ENCODE measurements around the gene KRTAP10-7. TPM values are rescaled to one million over a fixed set of nuclear protein-coding genes. Genes with fewer than 3 reads are reported as not detected.

The KRTAP10-7 gene
- total and polyA plus RNA-seq, 2 of the 13 experiments (the other 11 are each of a cell fraction or from before 2014, with no cell fraction given) = not detected

DNA sequence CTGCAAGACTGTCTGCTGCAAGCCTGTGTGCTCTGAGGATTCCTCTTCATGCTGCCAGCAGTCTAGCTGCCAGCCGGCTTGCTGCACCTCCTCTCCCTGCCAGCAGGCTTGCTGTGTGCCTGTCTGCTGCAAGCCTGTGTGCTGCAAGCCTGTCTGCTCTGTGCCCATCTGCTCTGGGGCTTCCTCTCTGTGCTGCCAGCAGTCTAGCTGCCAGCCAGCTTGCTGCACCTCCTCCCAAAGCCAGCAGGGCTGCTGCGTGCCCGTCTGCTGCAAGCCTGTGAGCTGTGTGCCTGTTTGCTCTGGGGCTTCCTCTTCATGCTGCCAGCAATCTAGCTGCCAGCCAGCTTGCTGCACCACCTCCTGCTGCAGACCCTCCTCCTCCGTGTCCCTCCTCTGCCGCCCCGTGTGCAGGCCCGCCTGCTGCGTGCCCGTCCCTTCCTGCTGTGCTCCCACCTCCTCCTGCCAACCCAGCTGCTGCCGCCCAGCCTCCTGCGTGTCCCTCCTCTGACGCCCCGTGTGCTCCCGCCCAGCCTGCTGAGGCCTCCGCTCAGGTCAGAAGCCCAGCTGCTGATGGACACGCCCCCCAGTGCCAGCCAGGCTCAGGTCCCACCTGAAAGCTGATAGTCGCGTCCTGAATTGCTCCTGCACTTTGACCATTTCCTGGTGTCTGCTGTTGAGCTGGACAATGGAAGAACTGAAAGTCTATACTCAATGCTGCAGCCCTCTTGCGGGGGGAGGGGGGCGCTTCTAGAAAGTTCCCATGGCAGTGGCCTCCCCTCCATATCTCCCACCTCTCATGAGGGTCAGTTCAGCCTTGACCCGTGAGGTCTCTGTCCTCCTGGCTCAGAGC lies 25.7 kb upstream of the KRTAP10-7 start (continued):
- TF ChIP-seq, protein P1, sequence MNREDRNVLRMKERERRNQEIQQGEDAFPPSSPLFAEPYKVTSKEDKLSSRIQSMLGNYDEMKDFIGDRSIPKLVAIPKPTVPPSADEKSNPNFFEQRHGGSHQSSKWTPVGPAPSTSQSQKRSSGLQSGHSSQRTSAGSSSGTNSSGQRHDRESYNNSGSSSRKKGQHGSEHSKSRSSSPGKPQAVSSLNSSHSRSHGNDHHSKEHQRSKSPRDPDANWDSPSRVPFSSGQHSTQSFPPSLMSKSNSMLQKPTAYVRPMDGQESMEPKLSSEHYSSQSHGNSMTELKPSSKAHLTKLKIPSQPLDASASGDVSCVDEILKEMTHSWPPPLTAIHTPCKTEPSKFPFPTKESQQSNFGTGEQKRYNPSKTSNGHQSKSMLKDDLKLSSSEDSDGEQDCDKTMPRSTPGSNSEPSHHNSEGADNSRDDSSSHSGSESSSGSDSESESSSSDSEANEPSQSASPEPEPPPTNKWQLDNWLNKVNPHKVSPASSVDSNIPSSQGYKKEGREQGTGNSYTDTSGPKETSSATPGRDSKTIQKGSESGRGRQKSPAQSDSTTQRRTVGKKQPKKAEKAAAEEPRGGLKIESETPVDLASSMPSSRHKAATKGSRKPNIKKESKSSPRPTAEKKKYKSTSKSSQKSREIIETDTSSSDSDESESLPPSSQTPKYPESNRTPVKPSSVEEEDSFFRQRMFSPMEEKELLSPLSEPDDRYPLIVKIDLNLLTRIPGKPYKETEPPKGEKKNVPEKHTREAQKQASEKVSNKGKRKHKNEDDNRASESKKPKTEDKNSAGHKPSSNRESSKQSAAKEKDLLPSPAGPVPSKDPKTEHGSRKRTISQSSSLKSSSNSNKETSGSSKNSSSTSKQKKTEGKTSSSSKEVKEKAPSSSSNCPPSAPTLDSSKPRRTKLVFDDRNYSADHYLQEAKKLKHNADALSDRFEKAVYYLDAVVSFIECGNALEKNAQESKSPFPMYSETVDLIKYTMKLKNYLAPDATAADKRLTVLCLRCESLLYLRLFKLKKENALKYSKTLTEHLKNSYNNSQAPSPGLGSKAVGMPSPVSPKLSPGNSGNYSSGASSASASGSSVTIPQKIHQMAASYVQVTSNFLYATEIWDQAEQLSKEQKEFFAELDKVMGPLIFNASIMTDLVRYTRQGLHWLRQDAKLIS (CRISPR knock-in tag; IDR thresholded peaks at IDR 0.05) = no peak
- TF ChIP-seq, protein P2, sequence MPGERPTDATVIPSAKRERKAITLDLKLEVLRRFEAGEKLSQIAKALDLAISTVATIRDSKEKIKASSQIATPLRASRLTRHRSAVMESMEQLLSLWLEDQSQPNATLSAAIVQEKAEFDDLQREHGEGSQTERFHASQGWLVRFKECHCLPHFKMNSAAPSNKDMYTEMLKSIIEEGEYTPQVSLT (CRISPR knock-in tag; IDR thresholded peaks at IDR 0.05; ENCODE audit: borderline replicate concordance, low read depth) = no peak
- TF ChIP-seq MBD4 (IDR thresholded peaks at IDR 0.05; ENCODE audit: borderline replicate concordance, low read length) (no peak), ZFP36L2 (CRISPR knock-in tag; IDR thresholded peaks at IDR 0.05) (no peak), GLI4 (CRISPR knock-in tag; IDR thresholded peaks at IDR 0.05; ENCODE audit: borderline replicate concordance) (0 out of 2 replicates have a peak, but pooled peaks have one; percentile 57), ZSCAN31 (CRISPR knock-in tag; IDR thresholded peaks at IDR 0.05; ENCODE audit: low read depth) (no peak), ZMYM4 (CRISPR knock-in tag; IDR thresholded peaks at IDR 0.05) (peak; percentile 82), ZNF564 (CRISPR knock-in tag; IDR thresholded peaks at IDR 0.05) (peak; percentile 46; the same call in 1 of the 2 replicates), ZNF34 (CRISPR knock-in tag; IDR thresholded peaks at IDR 0.05; ENCODE audit: borderline replicate concordance) (no peak), ZNF263 (CRISPR knock-in tag; IDR thresholded peaks at IDR 0.05) (peak; percentile 99), PPARG (CRISPR knock-in tag; conservative IDR thresholded peaks at IDR 0.05) (no peak), FOXM1 (CRISPR knock-in tag; IDR thresholded peaks at IDR 0.05) (no peak), KDM1A (CRISPR knock-in tag; IDR thresholded peaks at IDR 0.05) (peak; percentile 47; the same call in 1 of the 2 replicates), NCOA2 (CRISPR knock-in tag; IDR thresholded peaks at IDR 0.05) (no peak), ZBTB3 (CRISPR knock-in tag; IDR thresholded peaks at IDR 0.05; ENCODE audit: borderline replicate concordance, low read depth) (no peak), MIXL1 (CRISPR knock-in tag; IDR thresholded peaks at IDR 0.05) (peak; percentile 24; the same call in 1 of the 2 replicates), SIN3A (IDR thresholded peaks at IDR 0.05; ENCODE audit: borderline replicate concordance, low read depth, low read length) (peak; percentile 64; the same call in 1 of the 2 replicates), THYN1 (CRISPR knock-in tag; IDR thresholded peaks at IDR 0.05; ENCODE audit: borderline replicate concordance, low read depth) (no peak), HOXD1 (CRISPR knock-in tag; IDR thresholded peaks at IDR 0.05) (no peak), ATF7 (IDR thresholded peaks at IDR 0.05) (no peak), ATF7 (CRISPR knock-in tag; IDR thresholded peaks at IDR 0.05) (no peak)
- TF ChIP-seq, protein P3, sequence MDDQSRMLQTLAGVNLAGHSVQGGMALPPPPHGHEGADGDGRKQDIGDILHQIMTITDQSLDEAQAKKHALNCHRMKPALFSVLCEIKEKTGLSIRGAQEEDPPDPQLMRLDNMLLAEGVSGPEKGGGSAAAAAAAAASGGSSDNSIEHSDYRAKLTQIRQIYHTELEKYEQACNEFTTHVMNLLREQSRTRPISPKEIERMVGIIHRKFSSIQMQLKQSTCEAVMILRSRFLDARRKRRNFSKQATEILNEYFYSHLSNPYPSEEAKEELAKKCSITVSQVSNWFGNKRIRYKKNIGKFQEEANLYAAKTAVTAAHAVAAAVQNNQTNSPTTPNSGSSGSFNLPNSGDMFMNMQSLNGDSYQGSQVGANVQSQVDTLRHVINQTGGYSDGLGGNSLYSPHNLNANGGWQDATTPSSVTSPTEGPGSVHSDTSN (CRISPR knock-in tag; IDR thresholded peaks at IDR 0.05; ENCODE audit: borderline replicate concordance) = no peak
- TF ChIP-seq, protein P4, sequence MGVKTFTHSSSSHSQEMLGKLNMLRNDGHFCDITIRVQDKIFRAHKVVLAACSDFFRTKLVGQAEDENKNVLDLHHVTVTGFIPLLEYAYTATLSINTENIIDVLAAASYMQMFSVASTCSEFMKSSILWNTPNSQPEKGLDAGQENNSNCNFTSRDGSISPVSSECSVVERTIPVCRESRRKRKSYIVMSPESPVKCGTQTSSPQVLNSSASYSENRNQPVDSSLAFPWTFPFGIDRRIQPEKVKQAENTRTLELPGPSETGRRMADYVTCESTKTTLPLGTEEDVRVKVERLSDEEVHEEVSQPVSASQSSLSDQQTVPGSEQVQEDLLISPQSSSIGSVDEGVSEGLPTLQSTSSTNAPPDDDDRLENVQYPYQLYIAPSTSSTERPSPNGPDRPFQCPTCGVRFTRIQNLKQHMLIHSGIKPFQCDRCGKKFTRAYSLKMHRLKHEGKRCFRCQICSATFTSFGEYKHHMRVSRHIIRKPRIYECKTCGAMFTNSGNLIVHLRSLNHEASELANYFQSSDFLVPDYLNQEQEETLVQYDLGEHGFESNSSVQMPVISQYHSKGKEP (CRISPR knock-in tag; IDR thresholded peaks at IDR 0.05) = no peak

All from HepG2 (cell line).